GM19397 (cell line): ENCODE measurements around the gene ZNF462.
"Not testable (repeated sequence)": the region's sequence is repeated elsewhere in the genome, so short reads cannot be mapped to it uniquely, and the experiment has no call there.

Experiments
- ATAC-seq: cut with Tn5 transposase; IDR thresholded peaks from one replicate; pipeline ENCODE4 v1.9.1; 2021; ENCODE audit warnings: mild to moderate bottlenecking, moderate library complexity; ENCODE audit not compliant: unreplicated experiment

The ZNF462 gene

DNA sequence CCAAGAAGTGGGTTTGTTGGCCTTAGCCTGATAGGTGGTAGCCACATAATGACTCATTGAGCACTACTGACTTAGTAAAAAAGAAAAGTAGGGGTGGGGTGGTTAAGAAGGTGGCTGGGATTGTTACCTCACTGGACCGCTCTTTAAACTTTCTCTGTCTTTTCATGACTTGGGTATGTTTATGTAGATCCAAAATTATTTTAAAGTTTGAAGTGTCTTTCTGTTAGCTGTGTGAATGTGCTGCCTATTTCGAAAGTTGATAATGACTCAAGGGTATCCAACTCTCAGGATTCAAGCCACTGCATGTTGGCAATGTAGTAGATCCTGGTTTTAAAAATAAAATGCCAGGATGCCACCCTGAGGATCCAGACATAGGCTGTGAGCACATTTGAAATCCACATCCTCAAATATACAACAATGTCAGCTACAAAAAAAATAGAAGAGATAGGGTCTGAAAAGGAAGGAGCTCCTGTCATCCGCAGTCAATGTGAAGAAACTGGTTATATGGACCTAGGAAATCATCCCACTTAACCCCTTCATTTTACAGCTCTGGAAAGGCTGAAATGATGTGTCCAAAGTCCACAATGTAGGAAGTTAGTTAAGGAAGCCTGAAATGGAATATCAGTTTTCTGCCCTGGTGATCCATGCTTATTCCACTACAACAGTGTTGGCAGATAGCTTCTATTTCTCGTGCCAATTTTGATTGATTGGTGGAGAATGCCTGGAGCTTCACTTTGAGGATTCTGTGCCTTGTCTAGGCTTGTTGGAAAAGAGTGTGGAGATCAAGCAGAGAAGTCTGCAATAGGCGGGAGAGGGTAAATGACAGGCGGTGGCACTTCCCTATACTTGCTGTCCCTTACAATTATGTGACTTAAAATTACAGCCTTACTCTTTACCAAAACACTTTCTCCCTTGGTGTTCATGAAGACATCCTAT is 23.4 kb downstream of the ZNF462 start:
- ATAC-seq = no peak

GRCh38 chr9:106887066-106887465 is 24.1 kb downstream of the ZNF462 start:
- no peak for ATAC-seq

GRCh38 chr9:106889061-106889590 is 26.2 kb downstream of the ZNF462 start:
- no peak for ATAC-seq

GRCh38 chr9:106890608-106891007 is 27.6 kb downstream of the ZNF462 start:
- ATAC-seq = no peak

DNA sequence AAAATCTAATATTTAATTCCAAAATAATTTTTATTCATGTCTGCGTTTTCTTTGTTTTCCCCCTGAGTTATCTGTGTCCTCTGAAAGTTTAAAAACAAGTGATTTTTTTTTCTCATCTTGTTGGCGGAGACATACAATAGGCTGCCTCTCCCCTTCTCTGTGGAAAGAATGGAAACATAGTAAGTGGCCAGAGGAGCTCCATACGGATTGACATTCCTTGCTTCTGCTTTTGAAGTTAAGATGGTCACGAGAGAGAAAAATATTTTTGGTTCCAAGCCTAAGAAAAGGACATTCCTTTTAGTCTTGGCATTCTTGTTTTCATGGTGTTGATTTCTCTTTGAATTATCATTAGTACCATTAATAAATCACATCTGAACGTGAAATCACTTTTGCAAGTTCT is 28.3 kb downstream of the ZNF462 start:
- no peak for ATAC-seq

DNA sequence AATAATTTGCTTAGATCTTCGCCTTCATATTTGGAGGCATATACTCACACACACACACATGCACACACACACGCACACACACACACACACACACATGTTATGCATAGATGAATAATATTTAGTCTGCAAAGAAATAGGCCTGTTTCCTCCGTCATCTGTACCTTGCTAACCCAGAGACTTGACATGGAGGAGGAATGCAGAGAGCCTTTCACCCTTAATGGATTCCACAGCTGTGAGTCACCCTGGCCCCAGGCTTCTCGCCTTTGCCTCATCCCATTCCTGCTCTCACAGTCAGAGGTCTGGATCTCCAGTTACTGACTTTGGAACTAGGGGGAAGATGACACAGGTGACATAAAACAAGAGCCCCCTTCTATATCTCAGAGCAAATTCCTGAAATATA is 29.7 kb downstream of the ZNF462 start:
- ATAC-seq = no peak

DNA sequence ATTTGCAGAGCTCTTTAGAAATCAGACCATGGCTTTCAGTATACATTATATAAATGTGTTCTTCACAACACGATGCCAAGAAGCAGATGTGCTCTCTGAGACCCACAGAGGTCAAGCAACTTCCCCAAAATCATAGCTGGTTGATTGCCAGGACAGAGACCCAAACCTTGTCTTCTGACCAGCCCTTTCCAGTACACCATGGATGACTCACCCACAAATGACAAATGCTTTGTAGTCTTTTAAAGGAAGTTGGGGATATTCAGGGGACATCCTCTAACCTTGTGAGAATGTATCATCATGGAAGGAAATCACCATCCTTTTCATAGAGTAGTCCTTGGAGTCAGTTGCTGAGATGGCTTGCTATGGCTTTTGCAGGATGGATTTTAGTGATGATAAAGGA is 30.1 kb downstream of the ZNF462 start:
- no peak for ATAC-seq

DNA sequence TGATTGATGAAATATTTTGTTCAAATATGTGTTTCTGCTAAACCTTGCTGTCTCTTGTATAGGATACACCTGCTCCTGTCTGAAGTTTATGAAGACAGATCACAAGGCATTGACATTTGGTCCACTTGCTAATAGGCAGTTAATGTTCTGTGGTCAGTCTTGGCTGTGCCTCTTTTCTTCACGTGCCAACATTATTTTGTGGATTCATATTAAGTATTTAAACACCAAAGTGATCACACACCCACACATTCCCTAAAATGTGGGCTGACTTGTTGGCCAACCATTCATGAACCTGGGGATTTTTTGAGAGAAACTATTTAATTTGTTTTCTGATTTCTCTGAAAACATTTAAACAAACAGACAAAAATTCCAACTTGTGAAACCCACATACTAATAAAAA is 33.7 kb downstream of the ZNF462 start:
- no peak for ATAC-seq

GRCh38 chr9:106897236-106897635 is 34.3 kb downstream of the ZNF462 start:
- no peak for ATAC-seq

- no peak for ATAC-seq
Observed at GRCh38 chr9:106897751-106898150, 34.8 kb downstream of the ZNF462 start.

DNA sequence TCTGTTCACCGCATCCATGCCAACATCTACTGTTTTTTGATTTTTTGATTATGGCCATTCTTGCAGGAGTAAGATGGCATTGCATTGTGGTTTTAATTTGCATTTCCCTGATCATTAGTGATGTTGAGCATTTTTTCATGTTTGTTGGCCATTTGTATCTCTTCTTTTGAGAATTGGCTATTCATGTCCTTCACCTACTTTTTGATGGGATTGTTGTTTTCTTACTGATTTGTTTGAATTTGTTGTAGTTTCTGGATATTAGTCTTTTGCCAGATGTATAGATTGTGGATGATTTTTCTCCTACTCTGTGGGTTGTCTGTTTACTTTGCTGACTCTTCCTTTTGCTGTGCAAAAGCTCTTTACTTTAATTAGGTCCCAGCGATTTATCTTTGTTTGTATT is 37.6 kb downstream of the ZNF462 start:
- not testable (repeated sequence) for ATAC-seq

DNA sequence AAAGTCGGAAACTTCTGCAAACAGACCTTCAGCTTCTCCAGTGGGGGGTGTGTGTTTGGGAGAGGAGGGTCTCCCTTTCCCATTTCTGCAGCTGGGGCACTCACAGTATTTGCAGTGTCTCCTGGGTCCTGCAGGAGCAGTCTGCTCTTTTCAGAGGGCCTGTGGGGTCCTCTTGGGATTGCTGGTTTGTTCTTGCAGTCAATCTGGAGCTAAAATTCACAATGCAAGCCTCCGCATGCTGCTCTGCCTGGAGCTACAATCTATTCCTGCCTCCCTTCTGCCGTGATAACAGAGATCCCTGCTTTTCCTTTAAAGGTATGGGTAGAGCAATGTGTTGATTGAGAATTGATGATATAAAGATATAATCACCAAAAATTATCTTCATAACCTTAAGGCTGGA is 43.2 kb downstream of the ZNF462 start:
- ATAC-seq = no peak

DNA sequence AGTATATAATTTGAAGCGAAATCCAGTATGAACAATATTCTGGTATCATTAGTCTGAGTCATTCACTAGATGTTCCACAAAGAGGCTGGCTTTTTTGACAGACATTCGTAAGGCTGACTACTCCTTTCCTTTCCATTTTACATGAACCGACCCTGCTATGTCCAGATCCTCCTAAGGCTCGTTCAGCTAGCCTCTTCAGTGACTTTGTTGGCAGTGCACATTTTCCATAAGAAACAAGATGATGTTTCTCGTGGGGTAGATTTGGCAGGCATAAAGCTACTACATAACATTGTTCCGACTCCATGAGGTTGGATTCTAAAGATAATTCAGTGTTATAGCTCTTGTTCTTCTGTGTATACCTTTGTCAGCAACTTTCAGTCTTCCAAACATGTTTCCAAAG is 49.0 kb downstream of the ZNF462 start:
- no peak for ATAC-seq

DNA sequence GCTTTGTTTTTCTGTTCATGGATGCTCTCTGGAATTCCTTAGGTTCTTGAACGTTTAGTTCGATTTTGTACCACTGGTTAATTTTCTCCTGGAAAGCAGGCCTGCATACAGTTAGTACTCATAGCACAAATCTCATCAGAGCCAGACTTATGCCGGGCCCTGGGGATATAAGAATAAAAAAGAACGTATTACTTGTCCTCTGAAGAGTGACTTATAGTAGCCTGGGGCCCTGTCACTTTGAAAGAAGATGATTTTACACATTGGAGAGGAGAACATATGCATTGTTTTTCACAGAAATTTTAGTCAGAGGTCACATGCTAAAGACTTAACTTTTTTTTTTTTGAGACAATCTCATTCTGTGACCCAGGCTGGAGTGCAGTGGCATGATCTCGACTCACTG is 50.3 kb downstream of the ZNF462 start:
- ATAC-seq = no peak

DNA sequence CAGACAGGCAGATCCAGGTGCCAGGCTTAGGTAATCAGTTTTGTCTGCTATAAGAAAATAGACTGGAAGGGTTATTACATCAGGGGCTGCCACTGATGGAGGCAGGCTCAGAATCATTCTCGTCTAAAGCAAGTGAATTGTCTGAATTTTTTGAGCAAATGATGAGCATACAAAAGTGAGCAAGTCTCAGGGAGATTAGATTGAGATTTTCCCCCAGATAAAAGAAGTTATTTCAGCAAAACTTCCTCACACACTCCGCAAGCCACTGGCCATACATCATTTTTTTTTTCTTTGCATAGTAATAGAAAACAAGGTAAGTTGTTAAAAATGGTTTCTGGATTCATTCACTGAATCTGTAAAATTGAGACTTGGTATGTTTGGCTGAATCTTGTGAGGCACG is 52.9 kb downstream of the ZNF462 start:
- no peak for ATAC-seq

- ATAC-seq = no peak
Observed at GRCh38 chr9:106916466-106917235, 53.7 kb downstream of the ZNF462 start.

GRCh38 chr9:106918825-106919509 is 56.0 kb downstream of the ZNF462 start:
- ATAC-seq = no peak

DNA sequence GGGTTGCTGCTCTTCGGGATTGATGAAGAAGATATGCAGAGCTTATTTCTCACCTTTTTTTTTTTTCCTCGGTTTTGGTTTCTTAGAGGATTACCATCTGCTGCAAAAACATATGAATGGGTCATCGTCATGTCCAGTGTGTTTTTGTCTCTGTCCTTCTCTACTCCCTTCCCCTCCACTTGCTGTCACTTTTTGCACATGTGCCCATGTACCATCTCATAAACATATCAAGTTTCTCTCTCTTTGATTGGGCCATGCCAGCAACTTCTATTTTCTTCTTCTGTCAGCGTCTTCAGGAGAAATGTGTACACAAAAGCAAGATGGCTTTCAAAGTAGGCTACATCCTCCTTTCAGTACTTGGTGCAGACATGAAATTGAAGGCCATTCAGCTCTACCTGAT is 57.1 kb downstream of the ZNF462 start:
- ATAC-seq = no peak

GRCh38 chr9:106920701-106921283 is 57.8 kb downstream of the ZNF462 start:
- ATAC-seq = no peak

GRCh38 chr9:106921341-106921899 is 58.5 kb downstream of the ZNF462 start:
- ATAC-seq = no peak

DNA sequence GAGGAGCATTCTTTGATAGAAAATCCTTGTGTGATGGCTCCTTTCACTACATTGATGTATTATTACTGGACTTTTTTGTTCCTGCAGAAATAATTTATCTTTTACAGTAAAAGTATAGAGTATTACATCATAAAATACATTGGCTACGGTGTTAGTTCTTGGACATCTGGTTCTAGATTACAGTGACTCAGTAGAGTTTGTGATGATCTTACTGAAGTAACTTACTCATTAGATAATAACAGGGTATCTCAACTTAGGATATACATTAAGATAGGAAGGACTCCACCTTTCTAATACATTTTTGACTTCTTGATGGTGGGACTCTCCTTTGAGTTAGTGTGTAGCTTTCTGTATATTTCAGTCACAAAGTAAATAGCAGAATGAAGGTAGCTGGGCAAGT is 59.1 kb downstream of the ZNF462 start:
- ATAC-seq = no peak
